ENCODE data around the gene CYB561D1. TPM values are rescaled to one million over a fixed set of nuclear protein-coding genes. Genes with fewer than 3 reads are reported as not detected.

The CYB561D1 gene
- total and polyA plus RNA-seq, 8 donors = 6.0 to 14.9 (median 8.2) TPM

GRCh38 chr1:109499081-109499480, 5.2 kb downstream of the CYB561D1 start:
- Histone ChIP-seq H3K4me3 (no peak overlapping the region), H3K9me3 (no peaks in the 10 kb centered on the region), H3K27me3 (no peaks in the 10 kb centered on the region), H3K4me1 (peaks cover 8 to 64% of the 10 kb centered on the region in 2 donors), H3K27ac (no peak overlapping the region), H3K36me3 (peaks cover 0 to 51% of the 10 kb centered on the region in 2 donors)
- DNase-seq (no peak), ATAC-seq (peak; percentile 69)
- intact Hi-C loops (cut with DNase I) = no loop called here
- TF ChIP-seq CTCF (IDR thresholded peaks at IDR 0.05) = no peak

- intact Hi-C loops (cut with DNase I) = no loop called here
Measured at GRCh38 chr1:109499661-109500536, 6.0 kb downstream of the CYB561D1 start.

GRCh38 chr1:109500941-109501381, 7.1 kb downstream of the CYB561D1 start:
- DNase-seq (no peak), ATAC-seq (peak; percentile 8)
- Histone ChIP-seq H3K27ac (no peak overlapping the region), H3K36me3 (peaks cover 0 to 47% of the 10 kb centered on the region in 2 donors), H3K9me3 (no peaks in the 10 kb centered on the region), H3K4me3 (no peak overlapping the region), H3K4me1 (peaks cover 3 to 47% of the 10 kb centered on the region in 2 donors), H3K27me3 (no peaks in the 10 kb centered on the region)
- TF ChIP-seq CTCF (IDR thresholded peaks at IDR 0.05) = no peak
- intact Hi-C loops (cut with DNase I) = no loop called here

More at GRCh38 chr1:109499661-109500536, 6.0 kb downstream of the CYB561D1 start:
- Histone ChIP-seq H3K27me3 (no peaks in the 10 kb centered on the region), H3K9me3 (no peaks in the 10 kb centered on the region), H3K36me3 (peaks cover 0 to 51% of the 10 kb centered on the region in 2 donors), H3K27ac (peak overlapping the region in 1 of 2 donors; percentile 3), H3K4me1 (peaks cover 3 to 56% of the 10 kb centered on the region in 2 donors), H3K4me3 (no peak overlapping the region)
- ATAC-seq (peak; percentile 78), DNase-seq (no peak)
- peak; percentile 10 to 51 for TF ChIP-seq CTCF (IDR thresholded peaks at IDR 0.05)

GRCh38 chr1:109501644-109502363, 7.9 kb downstream of the CYB561D1 start:
- intact Hi-C loops (cut with DNase I) = no loop called here
- Histone ChIP-seq H3K27me3 (no peaks in the 10 kb centered on the region), H3K4me1 (peaks cover 3 to 39% of the 10 kb centered on the region in 2 donors), H3K27ac (peak overlapping the region in 1 of 2 donors; percentile 2), H3K36me3 (peaks cover 0 to 39% of the 10 kb centered on the region in 2 donors), H3K9me3 (no peaks in the 10 kb centered on the region), H3K4me3 (no peak overlapping the region)
- no peak for ATAC-seq
- DNase-seq = peak in 1 of 4 donors; percentile 44
- no peak for TF ChIP-seq CTCF (IDR thresholded peaks at IDR 0.05)
